Fibroblast of mammary gland (primary cell): Measurements from ENCODE around the gene TGDS.

ENCODE experiments used
- DNase-seq: peaks from one replicate; pipeline ENCODE4 v3.0.0-alpha.2; 2010; ENCODE audit warnings: low read depth
- H3K4me3 ChIP-seq: 2 replicates; pipeline ENCODE4 v1.5.1; 2011; ENCODE audit warnings: low read depth, mild to moderate bottlenecking, low read length, moderate library complexity; ENCODE audit not compliant: control insufficient read depth
- TF ChIP-seq, protein P1 (sequence below): conservative IDR thresholded peaks from 2 replicates; pipeline ENCODE4 v1.5.1; 2011; ENCODE audit warnings: low read depth, low read length, inconsistent platforms; ENCODE audit not compliant: control insufficient read depth, insufficient read depth

TGDS gene

DNA sequence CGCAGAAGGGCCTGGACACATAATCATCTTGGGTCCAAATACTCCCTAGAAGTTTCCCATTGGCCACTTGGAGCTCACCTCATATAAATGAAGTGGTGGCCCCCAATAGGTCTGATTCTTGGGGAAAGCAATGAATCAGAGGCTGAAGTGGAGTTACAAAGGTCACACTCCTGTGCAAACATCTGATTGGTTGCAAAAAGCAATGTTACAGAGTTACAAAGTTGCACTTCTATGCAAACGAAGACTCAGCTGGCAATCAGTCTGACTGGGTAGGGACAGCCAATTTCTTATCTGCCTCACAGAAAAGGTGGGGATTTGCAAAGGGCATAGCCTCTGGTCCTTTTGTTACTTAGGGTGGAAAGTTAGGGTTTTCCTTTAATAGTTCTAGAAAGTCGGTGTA, 3.9 kb upstream of the TGDS start:
- H3K4me3 ChIP-seq, result no peak overlapping the region
- TF ChIP-seq, protein P1, sequence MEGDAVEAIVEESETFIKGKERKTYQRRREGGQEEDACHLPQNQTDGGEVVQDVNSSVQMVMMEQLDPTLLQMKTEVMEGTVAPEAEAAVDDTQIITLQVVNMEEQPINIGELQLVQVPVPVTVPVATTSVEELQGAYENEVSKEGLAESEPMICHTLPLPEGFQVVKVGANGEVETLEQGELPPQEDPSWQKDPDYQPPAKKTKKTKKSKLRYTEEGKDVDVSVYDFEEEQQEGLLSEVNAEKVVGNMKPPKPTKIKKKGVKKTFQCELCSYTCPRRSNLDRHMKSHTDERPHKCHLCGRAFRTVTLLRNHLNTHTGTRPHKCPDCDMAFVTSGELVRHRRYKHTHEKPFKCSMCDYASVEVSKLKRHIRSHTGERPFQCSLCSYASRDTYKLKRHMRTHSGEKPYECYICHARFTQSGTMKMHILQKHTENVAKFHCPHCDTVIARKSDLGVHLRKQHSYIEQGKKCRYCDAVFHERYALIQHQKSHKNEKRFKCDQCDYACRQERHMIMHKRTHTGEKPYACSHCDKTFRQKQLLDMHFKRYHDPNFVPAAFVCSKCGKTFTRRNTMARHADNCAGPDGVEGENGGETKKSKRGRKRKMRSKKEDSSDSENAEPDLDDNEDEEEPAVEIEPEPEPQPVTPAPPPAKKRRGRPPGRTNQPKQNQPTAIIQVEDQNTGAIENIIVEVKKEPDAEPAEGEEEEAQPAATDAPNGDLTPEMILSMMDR, result no peak
- DNase-seq, result no peak

DNA sequence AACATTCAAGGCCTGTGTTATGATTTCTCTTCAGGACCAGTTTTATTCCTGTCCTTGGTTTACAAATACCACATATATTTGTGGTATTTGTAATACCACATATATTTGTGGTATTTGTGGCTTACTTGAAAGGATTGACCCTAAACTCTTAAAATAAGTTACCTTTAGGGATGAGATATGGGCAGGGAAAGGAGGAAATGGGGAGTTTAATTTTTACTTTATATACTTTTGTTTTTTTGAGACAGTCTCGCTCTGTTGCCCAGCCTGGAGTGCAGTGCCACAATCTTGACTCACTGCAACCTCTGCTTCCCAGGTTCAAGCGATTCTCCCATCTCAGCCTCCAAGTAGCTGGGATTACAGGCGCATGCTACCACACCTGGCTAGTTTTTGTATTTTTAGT, 2.3 kb upstream of the TGDS start:
- no peak for DNase-seq
- H3K4me3 ChIP-seq, result no peak overlapping the region
- TF ChIP-seq, protein P1, result no peak

DNA sequence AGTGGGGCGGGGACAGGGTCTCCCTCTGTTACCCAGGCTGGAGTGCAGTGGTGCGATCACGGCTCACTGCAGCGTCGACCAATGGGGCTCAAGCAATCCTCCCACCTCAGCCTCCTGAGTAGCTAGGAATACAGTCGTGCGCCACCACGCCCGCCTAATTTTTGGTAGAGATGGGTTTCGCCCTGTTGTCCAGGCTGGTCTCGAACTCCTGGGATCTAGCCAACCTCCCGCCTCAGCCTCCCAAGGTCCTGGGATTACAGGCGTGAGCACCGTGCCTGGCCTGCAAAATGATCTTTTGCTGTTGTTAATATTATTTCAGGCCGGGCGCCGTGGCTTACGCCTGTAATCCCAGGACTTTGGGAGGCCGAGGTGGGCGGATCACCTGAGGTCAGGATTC, 621 bp upstream of the TGDS start:
- TF ChIP-seq, protein P1, result no peak
- no peak for DNase-seq
- H3K4me3 ChIP-seq, result peak overlapping the region; percentile 99

DNA sequence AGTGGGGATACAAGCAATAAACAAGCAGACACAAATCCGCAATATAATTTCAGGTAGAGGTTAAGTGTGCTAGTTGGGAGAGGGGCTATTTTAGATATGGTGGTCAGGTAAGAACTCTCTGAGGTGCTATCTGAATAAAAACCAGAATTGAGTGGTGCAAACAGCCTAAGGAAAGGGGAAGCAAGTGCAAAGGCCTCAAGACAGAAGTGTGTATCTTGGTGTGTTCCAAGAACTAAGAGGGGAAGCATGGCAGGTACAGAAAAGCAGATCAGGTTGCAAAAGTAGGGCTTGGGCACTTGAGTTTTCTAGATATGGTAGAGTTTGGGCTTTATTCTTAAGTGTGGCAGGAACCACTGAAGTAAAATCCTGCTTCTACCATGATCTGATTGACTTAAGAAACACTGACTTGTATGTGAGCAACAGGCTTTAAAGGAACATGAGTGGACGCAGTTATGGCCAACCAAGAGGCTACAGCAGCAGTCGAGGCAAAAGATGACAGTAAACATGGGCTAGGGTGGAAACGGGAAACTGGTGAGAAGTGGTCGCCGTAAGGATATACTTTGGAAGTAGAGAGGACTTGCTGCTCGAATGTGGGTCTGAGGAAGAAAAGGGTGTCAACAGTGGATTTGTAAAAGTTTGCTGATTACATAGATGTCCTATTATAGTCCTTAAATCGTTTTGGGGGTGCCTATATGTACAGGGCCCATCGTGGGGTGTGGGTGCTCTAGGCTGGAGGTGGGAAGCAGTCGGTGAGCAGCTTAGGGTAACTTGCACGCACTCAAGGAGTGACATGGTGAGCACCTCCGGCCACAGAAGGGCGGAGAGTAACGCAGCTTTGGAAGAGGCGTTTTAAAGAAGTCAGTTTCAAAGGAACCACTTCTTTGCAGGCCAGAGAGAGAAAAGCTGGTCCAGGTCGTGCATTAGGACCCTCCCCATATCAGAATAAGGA, 677 bp downstream of the TGDS start:
- peak overlapping the region; percentile 99 for H3K4me3 ChIP-seq
- DNase-seq, result peak; percentile 26
- TF ChIP-seq, protein P1, result no peak

DNA sequence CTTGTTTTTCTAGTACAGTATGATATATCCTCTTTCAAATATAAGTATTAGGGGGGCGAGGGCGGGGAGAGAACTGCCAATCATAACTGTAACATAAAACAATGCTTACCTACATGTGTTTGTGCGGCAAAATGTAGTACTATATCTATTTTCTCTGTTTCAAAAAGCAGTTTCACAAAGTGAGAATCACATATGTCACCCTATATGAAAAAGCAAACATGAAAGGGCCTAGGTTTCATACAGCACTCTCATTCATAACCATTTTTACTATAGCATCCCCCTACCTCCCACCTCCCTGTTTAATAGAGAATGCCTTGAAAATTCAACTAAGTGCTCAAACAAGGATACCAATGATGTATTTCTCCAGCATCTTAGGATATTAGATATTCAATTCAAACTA, 5.2 kb downstream of the TGDS start:
- DNase-seq, result no peak
- TF ChIP-seq, protein P1, result no peak
- no peak overlapping the region for H3K4me3 ChIP-seq

DNA sequence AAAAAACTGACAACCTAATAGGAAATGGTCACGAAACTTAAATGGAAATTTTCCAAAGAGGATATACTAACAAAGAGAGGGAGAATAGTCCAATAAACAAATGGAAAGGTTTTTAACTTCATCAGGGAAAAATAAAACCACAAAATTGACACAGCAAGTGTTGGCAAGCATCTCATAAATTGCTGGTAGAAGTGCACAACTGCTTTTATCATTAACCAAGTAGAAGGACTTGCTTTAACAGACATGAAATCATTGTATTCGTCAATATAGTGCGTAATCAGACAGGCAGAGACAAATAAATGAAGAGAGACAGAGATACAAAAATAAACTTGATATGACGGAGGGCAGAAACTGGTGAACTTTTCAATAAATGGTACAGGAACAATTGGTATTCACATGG, 7.4 kb downstream of the TGDS start:
- no peak overlapping the region for H3K4me3 ChIP-seq
- TF ChIP-seq, protein P1, result no peak
- DNase-seq, result no peak

DNA sequence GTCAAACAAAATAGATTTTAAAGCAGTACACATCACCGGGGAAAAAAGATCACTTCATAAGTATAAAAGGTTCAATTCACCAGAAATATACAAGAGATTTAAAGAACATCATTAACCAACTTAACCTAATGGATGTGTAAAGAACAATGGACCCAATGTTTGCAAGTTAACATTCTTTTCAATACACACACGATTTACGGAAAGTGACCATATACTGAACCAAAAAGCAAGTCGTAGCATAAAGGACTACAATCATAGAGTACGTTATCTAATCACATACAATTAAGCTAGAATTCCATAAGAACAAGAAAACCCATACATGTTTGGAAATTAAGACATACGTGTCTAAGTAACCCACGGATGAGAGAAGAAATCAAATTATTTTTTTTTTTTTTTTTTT, 9.6 kb downstream of the TGDS start:
- no peak for DNase-seq
- TF ChIP-seq, protein P1, result no peak
- no peak overlapping the region for H3K4me3 ChIP-seq
